GM18861 (cell line): ENCODE results near the gene CPNE7.

Experiments used
- ATAC-seq: cut with Tn5 transposase; IDR thresholded peaks from one replicate; pipeline ENCODE4 v1.9.1; 2021; ENCODE audit not compliant: unreplicated experiment

Gene CPNE7

GRCh38 chr16:89549007-89549700, 26.4 kb upstream of the CPNE7 start:
- no peak for ATAC-seq

DNA sequence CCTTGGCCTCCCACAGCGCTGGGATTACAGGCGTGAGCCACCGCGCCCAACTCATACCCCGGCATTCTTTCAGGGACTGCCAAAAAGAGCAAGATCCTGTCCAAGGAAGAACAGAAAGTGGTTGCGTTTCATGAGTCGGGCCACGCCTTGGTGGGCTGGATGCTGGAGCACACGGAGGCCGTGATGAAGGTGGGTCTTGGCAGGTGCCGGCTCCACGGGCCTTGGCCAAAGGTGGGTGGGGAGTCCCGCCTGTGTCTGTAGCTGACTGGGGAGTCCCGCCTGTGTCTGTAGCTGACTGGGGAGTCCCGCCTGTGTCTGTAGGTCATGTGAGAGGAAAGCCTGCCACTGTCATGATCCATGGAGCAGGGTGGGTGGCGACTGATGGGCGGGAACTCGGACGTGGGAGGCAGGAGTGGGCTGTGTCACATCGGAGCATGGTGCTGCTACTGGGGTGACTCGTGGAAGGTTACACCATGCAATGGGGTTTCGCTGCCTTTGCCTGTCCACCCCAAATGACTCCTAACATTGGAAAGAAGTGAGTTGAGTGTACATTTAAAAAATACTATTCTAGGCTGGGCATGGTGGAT, 25.0 kb upstream of the CPNE7 start:
- no peak for ATAC-seq

GRCh38 chr16:89552329-89552728, 23.2 kb upstream of the CPNE7 start:
- ATAC-seq, result no peak

DNA sequence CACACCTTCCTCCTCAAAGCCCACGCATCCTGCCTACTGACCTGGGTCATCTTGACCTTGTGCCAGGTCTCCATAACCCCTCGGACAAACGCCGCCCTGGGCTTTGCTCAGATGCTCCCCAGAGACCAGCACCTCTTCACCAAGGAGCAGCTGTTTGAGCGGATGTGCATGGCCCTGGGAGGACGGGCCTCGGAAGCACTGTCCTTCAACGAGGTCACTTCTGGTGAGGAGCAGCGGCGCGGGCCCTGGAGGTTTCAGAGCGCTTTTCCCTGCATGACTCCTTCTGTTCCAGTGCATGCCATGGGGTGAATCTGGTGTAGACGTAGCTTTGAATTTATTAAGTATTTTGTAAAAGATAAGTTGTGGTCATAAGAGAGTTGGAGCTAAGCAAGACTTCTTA, 22.6 kb upstream of the CPNE7 start:
- ATAC-seq, result no peak

- no peak for ATAC-seq
These were observed 21.8 kb upstream of the CPNE7 start for GRCh38 chr16:89553733-89554132.

- ATAC-seq, result no peak
These were observed 21.2 kb upstream of the CPNE7 start for GRCh38 chr16:89554343-89554742.

DNA sequence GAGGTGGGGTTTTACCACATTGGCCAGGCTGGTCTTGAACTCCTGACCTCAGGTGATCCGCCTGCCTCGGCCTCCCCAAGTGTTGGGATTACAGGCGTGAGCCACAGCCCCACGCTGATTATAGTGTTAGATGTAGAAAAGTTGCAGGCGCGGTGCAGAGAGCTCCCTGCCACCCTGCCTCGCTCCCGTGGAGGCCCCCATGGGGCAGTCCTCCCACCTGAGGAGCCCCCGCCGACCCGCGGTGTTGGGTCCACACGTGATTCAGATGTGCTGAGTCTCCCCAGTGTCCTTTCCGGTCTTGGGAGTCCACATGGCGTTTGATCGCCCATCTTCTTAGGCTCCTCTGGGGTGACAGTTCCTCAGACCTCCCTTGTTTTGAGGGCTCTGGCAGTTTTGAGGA, 20.3 kb upstream of the CPNE7 start:
- ATAC-seq, result no peak

DNA sequence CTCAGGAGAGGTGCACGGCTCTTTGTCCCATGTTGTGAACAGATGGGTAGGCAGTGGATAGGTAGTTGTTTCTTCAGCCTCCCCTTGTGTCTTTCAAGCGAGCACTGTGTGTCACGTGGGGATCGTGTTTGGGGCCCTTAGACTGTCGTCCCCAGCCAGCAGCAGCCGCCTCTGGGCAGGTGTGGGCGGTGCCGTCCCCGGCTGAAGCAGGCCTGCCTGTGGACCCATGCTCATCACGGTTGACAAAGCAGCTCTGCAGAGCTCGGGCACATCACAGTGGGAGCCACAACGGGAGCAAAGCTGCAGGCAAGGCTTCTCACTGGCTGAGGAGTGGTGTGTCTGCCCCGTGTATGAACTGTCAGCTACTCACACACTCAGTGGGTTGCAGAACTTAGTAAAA, 19.8 kb upstream of the CPNE7 start:
- no peak for ATAC-seq

DNA sequence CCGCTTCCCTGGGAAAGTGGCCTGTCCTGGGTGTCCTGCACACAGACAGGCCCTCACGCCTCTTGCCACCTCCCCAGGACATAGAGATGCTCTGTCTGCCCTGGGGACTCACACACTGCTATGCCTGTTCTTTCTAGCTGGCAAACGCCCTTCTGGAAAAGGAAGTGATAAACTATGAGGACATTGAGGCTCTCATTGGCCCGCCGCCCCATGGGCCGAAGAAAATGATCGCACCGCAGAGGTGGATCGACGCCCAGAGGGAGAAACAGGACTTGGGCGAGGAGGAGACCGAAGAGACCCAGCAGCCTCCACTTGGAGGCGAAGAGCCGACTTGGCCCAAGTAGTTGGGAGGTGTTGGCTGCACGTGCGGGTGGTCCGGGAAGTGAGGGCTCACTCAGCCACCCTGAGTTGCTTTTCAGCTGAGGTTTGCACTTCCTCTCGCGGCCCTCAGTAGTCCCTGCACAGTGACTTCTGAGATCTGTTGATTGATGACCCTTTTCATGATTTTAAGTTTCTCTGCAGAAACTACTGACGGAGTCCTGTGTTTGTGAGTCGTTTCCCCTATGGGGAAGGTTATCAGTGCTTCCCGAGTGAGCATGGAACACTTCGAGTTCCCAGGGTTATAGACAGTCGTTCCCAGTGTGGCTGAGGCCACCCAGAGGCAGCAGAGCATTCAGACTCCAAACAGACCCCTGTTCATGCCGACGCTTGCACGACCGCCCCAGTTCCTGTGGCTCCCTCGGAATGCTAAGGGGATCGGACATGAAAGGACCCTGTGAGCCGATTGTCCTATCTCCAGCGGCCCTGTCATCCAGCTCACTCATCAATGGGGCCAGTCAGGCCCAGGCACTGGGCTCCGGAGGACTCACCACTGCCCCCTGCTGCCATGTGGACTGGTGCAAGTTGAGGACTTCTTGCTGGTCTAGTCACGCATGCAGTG, 18.5 kb upstream of the CPNE7 start:
- no peak for ATAC-seq

GRCh38 chr16:89557690-89558490, 17.7 kb upstream of the CPNE7 start:
- ATAC-seq, result no peak

- peak; percentile 74 for ATAC-seq
These were observed 15.0 kb upstream of the CPNE7 start, which contains the start of gene RPL13 for GRCh38 chr16:89560378-89561141. Gene RPL13 (plus strand): TSS chr16:89560682. CDS start chr16:89560960, 278 bp downstream.

- no peak for ATAC-seq
These were observed 14.2 kb upstream of the CPNE7 start for GRCh38 chr16:89561142-89561883.

DNA sequence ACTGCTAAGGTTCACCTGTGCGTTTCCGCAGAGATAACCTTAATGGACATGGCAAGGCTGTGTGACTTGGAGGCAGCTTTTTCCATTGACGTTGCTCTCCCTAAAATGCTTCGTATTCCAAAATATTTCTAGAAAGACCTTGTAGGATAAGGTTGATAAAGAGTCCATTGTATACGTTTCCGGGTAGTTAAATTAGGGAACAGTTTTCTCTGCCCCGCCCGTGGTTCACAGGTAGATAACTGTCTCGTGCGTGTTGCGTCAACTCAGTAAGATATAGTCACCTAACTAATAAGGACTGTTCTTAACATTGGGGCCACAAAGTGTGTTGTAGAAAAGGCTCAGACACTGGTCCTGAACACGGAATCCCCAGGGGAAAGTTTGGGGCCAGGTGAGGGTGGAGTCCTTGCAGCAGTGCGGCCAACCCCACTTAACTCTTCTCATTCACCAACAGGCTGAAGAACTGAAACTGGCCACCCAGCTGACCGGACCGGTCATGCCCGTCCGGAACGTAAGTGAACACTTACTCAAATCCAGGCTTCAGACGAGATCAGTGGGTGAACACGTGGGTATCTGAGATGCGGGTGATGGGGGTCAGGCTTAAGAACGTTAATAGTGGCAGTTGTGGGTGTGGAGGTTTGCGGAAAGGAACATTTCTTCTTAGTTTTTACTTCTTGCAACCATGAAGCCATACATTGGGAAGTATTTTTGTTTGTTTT, 13.5 kb upstream of the CPNE7 start:
- no peak for ATAC-seq

DNA sequence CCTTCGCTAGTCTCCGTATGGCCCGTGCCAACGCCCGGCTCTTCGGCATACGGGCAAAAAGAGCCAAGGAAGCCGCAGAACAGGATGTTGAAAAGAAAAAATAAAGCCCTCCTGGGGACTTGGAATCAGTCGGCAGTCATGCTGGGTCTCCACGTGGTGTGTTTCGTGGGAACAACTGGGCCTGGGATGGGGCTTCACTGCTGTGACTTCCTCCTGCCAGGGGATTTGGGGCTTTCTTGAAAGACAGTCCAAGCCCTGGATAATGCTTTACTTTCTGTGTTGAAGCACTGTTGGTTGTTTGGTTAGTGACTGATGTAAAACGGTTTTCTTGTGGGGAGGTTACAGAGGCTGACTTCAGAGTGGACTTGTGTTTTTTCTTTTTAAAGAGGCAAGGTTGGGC, 12.6 kb upstream of the CPNE7 start:
- no peak for ATAC-seq

- ATAC-seq, result no peak
These were observed 11.7 kb upstream of the CPNE7 start for GRCh38 chr16:89563639-89564392.

GRCh38 chr16:89564476-89565255, 10.9 kb upstream of the CPNE7 start:
- no peak for ATAC-seq

DNA sequence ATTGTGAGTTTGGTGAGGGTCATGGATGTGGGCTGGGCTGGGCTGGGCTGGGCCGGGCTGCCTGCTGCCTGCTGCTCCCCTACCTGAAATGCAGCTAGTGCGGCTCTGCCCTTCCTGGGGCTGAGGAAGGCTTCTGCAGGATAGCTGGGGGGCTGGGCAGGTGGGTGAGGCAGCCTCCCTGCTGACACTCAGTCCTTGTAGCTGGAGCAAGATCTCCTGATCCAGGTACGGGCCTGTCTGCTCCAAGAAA, 10.4 kb upstream of the CPNE7 start:
- ATAC-seq, result no peak
